Panc1 (cell line): ENCODE data around the gene DLGAP3. TPM values are rescaled to one million over a fixed set of nuclear protein-coding genes. Genes with fewer than 3 reads are reported as not detected.

Experiments
- ATAC-seq: fragments of 200-7000 bp; cut with Tn5 transposase; 2 replicates; pipeline ENCODE4 v1.9.1; 2020; ENCODE audit warnings: mild to moderate bottlenecking, moderate library complexity
- BruUV-seq: library from RNA; stranded (reverse); fragments of 400-500 nt; replicated peaks from 2 replicates; lab custom pipeline; 2021; lab: Mats Ljungman, UMichigan
- CTCF ChIA-PET: fragments of 300-600 bp; sonication (Branson Sonifier 250); formaldehyde crosslinking; loops from one replicate; lab custom pipeline; 2022; ENCODE audit warnings: antibody characterized with exemption; lab: Charles Lee
- POLR2A ChIA-PET: fragments of 300-600 bp; sonication (Branson Sonifier 250); formaldehyde crosslinking; loops from one replicate; lab custom pipeline; 2022; ENCODE audit warnings: antibody characterized with exemption; lab: Charles Lee
- DNase-seq: peaks from one replicate; pipeline ENCODE4 v3.0.0-alpha.2; 2010; ENCODE audit warnings: low read depth, low spot score
- H3K27ac ChIP-seq: 2 replicates; pipeline ENCODE4 v1.5.1; 2011; ENCODE audit warnings: mild to moderate bottlenecking, low read length, inconsistent platforms
- H3K27me3 ChIP-seq: fragments of 200-500 bp; sonication (Bioruptor generic); 2 replicates; pipeline ENCODE4 v1.6.0; 2014; ENCODE audit warnings: low read length, inconsistent platforms; ENCODE audit not compliant: control insufficient read depth, insufficient read depth
- H3K36me3 ChIP-seq: fragments of 200-500 bp; sonication (Bioruptor generic); 2 replicates; pipeline ENCODE4 v1.5.1; 2014; ENCODE audit warnings: inconsistent platforms, mild to moderate bottlenecking, low read length, moderate library complexity; ENCODE audit not compliant: control insufficient read depth, insufficient read depth
- H3K4me1 ChIP-seq: 2 replicates; pipeline ENCODE4 v1.5.1; 2011; ENCODE audit warnings: inconsistent platforms, mild to moderate bottlenecking, low read length, moderate library complexity; ENCODE audit not compliant: control insufficient read depth, insufficient read depth
- H3K4me3 ChIP-seq, 2 experiments: 2 replicates each; pipeline ENCODE4 v1.5.1; 2011 to 2012; ENCODE audit warnings: low read depth in 2 of 2, low read length in 2 of 2, mild to moderate bottlenecking in 2 of 2, inconsistent platforms in 1 of 2, moderate library complexity in 1 of 2
- H3K9me3 ChIP-seq: fragments of 200-500 bp; sonication (Bioruptor generic); 2 replicates; pipeline ENCODE4 v1.5.1; 2014; ENCODE audit warnings: low read depth, mild to moderate bottlenecking, inconsistent platforms, low read length, moderate library complexity; ENCODE audit not compliant: control insufficient read depth, insufficient read depth
- REST ChIP-seq, 2 experiments: IDR thresholded peaks; 2 replicates each; pipeline ENCODE4 v1.6.1; 2011 to 2012; ENCODE audit warnings: low read depth in 2 of 2, control low read depth in 1 of 2, low read length in 1 of 2, mild to moderate bottlenecking in 1 of 2, moderate library complexity in 1 of 2; ENCODE audit not compliant: insufficient read depth in 1 of 2
- in situ Hi-C: cut with HindIII; loops from 2 replicates; pipeline ENCODE4 v1.10.0; 2016; ENCODE audit warnings: low sequenced_read_pairs, low pct_unique_long_range_greater_than_20kb
- intact Hi-C: fragments of 100-400 bp; cut with micrococcal nuclease; formaldehyde crosslinking; loops from one replicate; pipeline ENCODE4 v1.10.0; 2022; ENCODE audit not compliant: unreplicated experiment
- total RNA-seq: library from RNA; stranded (reverse); gene quantifications from one replicate; pipeline ENCODE4 v1.2.1, GENCODE V29; 2021; ENCODE audit not compliant: unreplicated experiment

Gene DLGAP3
- total RNA-seq, 1 experiment from 2014 or later = 0.87 TPM

GRCh38 chr1:34816332-34816731, 113.1 kb downstream of the DLGAP3 start:
- no peak for TF ChIP-seq REST (IDR thresholded peaks at IDR 0.05; ENCODE audit: insufficient read depth in 1 of 2, low read depth in 2 of 2, low read length in 1 of 2)
- no peak for ATAC-seq
- in situ Hi-C loops = no loop called here
- intact Hi-C loops = no loop called here
- Histone ChIP-seq H3K4me1 (no peaks in the 10 kb centered on the region), H3K9me3 (no peaks in the 10 kb centered on the region), H3K27ac (no peak overlapping the region), H3K27me3 (no peaks in the 10 kb centered on the region; the same call in 1 of the 2 replicates), H3K4me3 (no peak overlapping the region), H3K36me3 (no peaks in the 10 kb centered on the region)
- CTCF ChIA-PET = no interaction called here
- POLR2A ChIA-PET = no interaction called here
- no peak for DNase-seq
- BruUV-seq = no TSS peak

Other genes with a start within 250 kb of the DLGAP3 start
- not detected for gene GJB5, start 174.6 kb downstream of the DLGAP3 start, total RNA-seq
- gene GJB4, start 169.9 kb downstream of the DLGAP3 start, total RNA-seq = not detected
- 0.15 TPM for gene GJB3, start 148.4 kb downstream of the DLGAP3 start, total RNA-seq
- gene GJA4, start 136.7 kb downstream of the DLGAP3 start, total RNA-seq = not detected
- 47.5 TPM for gene SMIM12, start 69.9 kb downstream of the DLGAP3 start, total RNA-seq
- gene TMEM35B, start 55.7 kb upstream of the DLGAP3 start, total RNA-seq = 18.7 TPM
- gene ZMYM6, start 102.3 kb upstream of the DLGAP3 start, total RNA-seq = 21.8 TPM
- gene ZMYM1, start 149.7 kb upstream of the DLGAP3 start, total RNA-seq = 39.1 TPM